Keratinocyte (primary cell): ENCODE data around the gene GGTLC2. TPM values are rescaled to one million over a fixed set of nuclear protein-coding genes. Genes with fewer than 3 reads are reported as not detected.
"Not testable (repeated sequence)": the region's sequence is repeated elsewhere in the genome, so short reads cannot be mapped to it uniquely, and the experiment has no call there.

Experiments
- DNase-seq: peaks from one replicate; pipeline ENCODE4 v3.0.0-alpha.2; 2011; ENCODE audit warnings: low read depth, missing footprints, low spot score
- FAIRE-seq: peaks from 2 replicates; lab custom pipeline; 2011; peaks lifted over from hg19 to GRCh38; lab: Jason Lieb, UNC
- H2AFZ ChIP-seq: 2 replicates; pipeline ENCODE4 v1.6.0; 2012; ENCODE audit warnings: low read length, control low read depth, inconsistent platforms; ENCODE audit not compliant: control insufficient read depth
- H3K27ac ChIP-seq: 2 replicates; pipeline ENCODE4 v1.5.1; 2011; ENCODE audit warnings: low read length; ENCODE audit not compliant: control insufficient read depth, insufficient read depth
- H3K27me3 ChIP-seq: 3 replicates; pipeline ENCODE4 v1.6.0; 2011; ENCODE audit warnings: low read length; ENCODE audit not compliant: control insufficient read depth, insufficient read depth; ENCODE audit errors: extremely low read depth
- H3K36me3 ChIP-seq, 2 experiments: 2 replicates in 1 of 2; 3 replicates in 1 of 2; pipeline ENCODE4 v1.5.1; 2011; ENCODE audit warnings: low read length in 2 of 2, mild to moderate bottlenecking in 1 of 2; ENCODE audit not compliant: control insufficient read depth in 2 of 2, insufficient read depth in 2 of 2; ENCODE audit errors: extremely low read depth in 1 of 2
- H3K4me1 ChIP-seq: 3 replicates; pipeline ENCODE4 v1.5.1; 2011; ENCODE audit warnings: low read length; ENCODE audit not compliant: control insufficient read depth, insufficient read depth; ENCODE audit errors: extremely low read depth
- H3K4me2 ChIP-seq: 3 replicates; pipeline ENCODE4 v1.6.0; 2011; ENCODE audit warnings: low read depth, low read length; ENCODE audit not compliant: control insufficient read depth, insufficient read depth; ENCODE audit errors: extremely low read depth
- H3K4me3 ChIP-seq, 3 experiments: fragments of 200-600 bp in 1 of 3; sonication (generic) in 1 of 3; 2 replicates in 2 of 3; 3 replicates in 1 of 3; pipeline ENCODE4 v1.5.1; 2011 to 2016; ENCODE audit warnings: low read length in 3 of 3, mild to moderate bottlenecking in 3 of 3, control low read depth in 2 of 3, inconsistent platforms in 1 of 3, low read depth in 1 of 3, mixed read lengths in 1 of 3, mixed run types in 1 of 3, moderate library complexity in 1 of 3; ENCODE audit not compliant: control insufficient read depth in 2 of 3, insufficient read depth in 2 of 3; ENCODE audit errors: extremely low read depth in 1 of 3
- H3K79me2 ChIP-seq: 2 replicates; pipeline ENCODE4 v1.6.0; 2012; ENCODE audit warnings: low read length; ENCODE audit not compliant: control insufficient read depth, insufficient read depth
- H3K9ac ChIP-seq: 3 replicates; pipeline ENCODE4 v1.6.0; 2011; ENCODE audit warnings: low read length; ENCODE audit not compliant: control insufficient read depth, insufficient read depth; ENCODE audit errors: extremely low read depth
- H3K9me1 ChIP-seq: 3 replicates; pipeline ENCODE4 v1.6.0; 2011; ENCODE audit warnings: low read length; ENCODE audit not compliant: control insufficient read depth, insufficient read depth; ENCODE audit errors: extremely low read depth
- H3K9me3 ChIP-seq: 2 replicates; pipeline ENCODE4 v1.5.1; 2012; ENCODE audit warnings: low read depth, low read length; ENCODE audit not compliant: control insufficient read depth
- H4K20me1 ChIP-seq: 3 replicates; pipeline ENCODE4 v1.6.0; 2011; ENCODE audit warnings: low read length; ENCODE audit not compliant: control insufficient read depth, insufficient read depth; ENCODE audit errors: extremely low read depth
- CTCF ChIP-seq, 3 experiments: IDR thresholded peaks in 1 of 3; conservative IDR thresholded peaks in 1 of 3; optimal IDR thresholded peaks in 1 of 3; 2 replicates in 2 of 3; 3 replicates in 1 of 3; pipeline versions ENCODE3 to v1.5.1; 2011; ENCODE audit warnings: low read length in 3 of 3, mild to moderate bottlenecking in 3 of 3, moderate library complexity in 2 of 3, control low read depth in 1 of 3, inconsistent platforms in 1 of 3; ENCODE audit not compliant: insufficient read depth in 2 of 3; ENCODE audit errors: extremely low read depth in 1 of 3
- EZH2 ChIP-seq: IDR thresholded peaks from one replicate; pipeline ENCODE4 v1.6.1; 2012; ENCODE audit warnings: inconsistent platforms, mild to moderate bottlenecking, low read length, moderate library complexity
- dilution Hi-C: fragments of 300-500 bp; cut with MboI; formaldehyde crosslinking; loops from one replicate; pipeline ENCODE4 v1.7.0; 2020; ENCODE audit warnings: low sequenced_read_pairs; ENCODE audit not compliant: extremely low pct_ligation_motif_present
- polyA plus RNA-seq, 5 experiments: library from polyadenylated mRNA; depleted of rRNA in 3 of 5; stranded (reverse) in 3 of 5; stranded (forward) in 1 of 5; unstranded in 1 of 5; fragments of >200 nt; gene quantifications; 1 replicate in 1 of 5; 2 replicates in 3 of 5; 3 replicates in 1 of 5; pipeline versions ENCODE4 v1.2.1 to v1.2.3, GENCODE V29; 2011 to 2012; ENCODE audit warnings: missing spikeins in 2 of 5, low read depth in 1 of 5, low replicate concordance in 1 of 5

GGTLC2 gene
- polyA plus RNA-seq, 1 donor (not counting 4 experiments of a cell fraction or from before 2014, with no cell fraction given) = not detected

- H3K9me1 ChIP-seq = no peaks in the 10 kb centered on the region
- H3K4me2 ChIP-seq = no peak overlapping the region
- H3K79me2 ChIP-seq = no peaks in the 10 kb centered on the region
- H3K9ac ChIP-seq = no peak overlapping the region
- no peaks in the 10 kb centered on the region for H3K27me3 ChIP-seq
- H3K36me3 ChIP-seq = no peaks in the 10 kb centered on the region
- H3K27ac ChIP-seq = no peak overlapping the region
- no peaks in the 10 kb centered on the region for H3K4me1 ChIP-seq
- H3K9me3 ChIP-seq = no peaks in the 10 kb centered on the region
- FAIRE-seq (no peak), DNase-seq (no peak)
- dilution Hi-C loops = no loop called here
- no peaks in the 10 kb centered on the region for H4K20me1 ChIP-seq
- H3K4me3 ChIP-seq = no peak overlapping the region
- H2AFZ ChIP-seq = no peak overlapping the region
- TF ChIP-seq EZH2 (no peak), CTCF (optimal IDR thresholded peaks at IDR 0.05 in 1 of 3, IDR thresholded peaks at IDR 0.05 in 1 of 3, conservative IDR thresholded peaks at IDR 0.05 in 1 of 3; ENCODE audit: extremely low read depth in 1 of 3, insufficient read depth in 2 of 3, low read length in 3 of 3) (no peak)
Observed at GRCh38 chr22:22685586-22685985, 41.2 kb downstream of the GGTLC2 start.

- H3K9ac ChIP-seq, H3K4me1 ChIP-seq, FAIRE-seq, H3K79me2 ChIP-seq, H3K4me3 ChIP-seq, H3K9me3 ChIP-seq, H2AFZ ChIP-seq, H3K27ac ChIP-seq, H3K9me1 ChIP-seq, dilution Hi-C loops, H3K27me3 ChIP-seq, H3K4me2 ChIP-seq, H3K36me3 ChIP-seq, H4K20me1 ChIP-seq, DNase-seq: not testable (repeated sequence)
Observed at GRCh38 chr22:22686202-22687115, 42.0 kb downstream of the GGTLC2 start.
